Body of pancreas (tissue), 4 donors: Measurements from ENCODE around the gene CDH4. TPM values are rescaled to one million over a fixed set of nuclear protein-coding genes. Genes with fewer than 3 reads are reported as not detected.
"Not testable (repeated sequence)": the region's sequence is repeated elsewhere in the genome, so short reads cannot be mapped to it uniquely, and the experiment has no call there.

ENCODE experiments used
- ATAC-seq: fragments of 150-250 bp; one replicate; pipeline ENCODE4 v1.9.1; 2016
- DNase-seq, 4 donors: peaks; one replicate each; pipeline ENCODE4 v3.0.0-alpha.2; 2019
- H3K27ac ChIP-seq, 4 donors: fragments of 200-600 bp; sonication (generic); 1 replicate in 3 of 4; 2 replicates in 1 of 4; pipeline versions ENCODE4 v1.5.1 to v1.6.1; 2016 to 2019; ENCODE audit warnings: mild to moderate bottlenecking in 1 of 4, mixed read lengths in 1 of 4, moderate library complexity in 1 of 4
- H3K27me3 ChIP-seq, 2 donors: fragments of 200-600 bp; sonication (generic); one replicate each; pipeline ENCODE4 v1.6.0; 2016; ENCODE audit warnings: mild to moderate bottlenecking in 1 of 2
- H3K36me3 ChIP-seq, 2 donors: fragments of 200-600 bp; sonication (generic); replicated peaks in 1 of 2; 2 replicates each; pipeline ENCODE4 v1.5.1; 2016; ENCODE audit warnings: low read depth in 2 of 2; ENCODE audit not compliant: insufficient read depth in 1 of 2
- H3K4me1 ChIP-seq: fragments of 200-600 bp; sonication (generic); one replicate; pipeline ENCODE4 v1.6.0; 2016
- H3K4me3 ChIP-seq, 2 donors: fragments of 200-600 bp; sonication (generic); 1 replicate in 1 of 2; 2 replicates in 1 of 2; pipeline ENCODE4 v1.5.1; 2016 to 2019
- H3K9me3 ChIP-seq, 3 donors: fragments of 200-600 bp; sonication (generic); 1 replicate in 2 of 3; 2 replicates in 1 of 3; pipeline ENCODE4 v1.5.1; 2016
- POLR2A ChIP-seq, 3 donors: fragments of 450-650 bp; IDR thresholded peaks; one replicate each; pipeline ENCODE4 v1.6.1; 2016; ENCODE audit warnings: antibody characterized with exemption in 3 of 3, mild to moderate bottlenecking in 2 of 3
- WGBS, 2 donors: methylation state at CpG; one replicate each; pipeline ENCODE4 v1.1.5; 2017; 5-methylcytosine and 5-hydroxymethylcytosine counted together
- intact Hi-C: fragments of 100-400 bp; cut with DNase I; formaldehyde crosslinking; loops from one replicate; pipeline ENCODE4 v1.15.1; 2023
- total RNA-seq, 2 donors: library from RNA; depleted of rRNA; stranded (reverse); fragments of >200 nt; gene quantifications; one replicate each; pipeline ENCODE4 v1.1.0, GENCODE V29; 2016
- TF ChIP-seq, protein P1 (sequence below), 7 experiments: fragments of 450-650 bp in 4 of 7; fragments of 200-600 bp in 3 of 7; sonication (generic) in 3 of 7; IDR thresholded peaks; one replicate each; pipeline ENCODE4 v1.5.1; 2016 to 2019; ENCODE audit warnings: antibody characterized with exemption in 7 of 7

CDH4 gene
- total RNA-seq, 2 donors from 2014 or later: 0.33 to 0.52 TPM

DNA sequence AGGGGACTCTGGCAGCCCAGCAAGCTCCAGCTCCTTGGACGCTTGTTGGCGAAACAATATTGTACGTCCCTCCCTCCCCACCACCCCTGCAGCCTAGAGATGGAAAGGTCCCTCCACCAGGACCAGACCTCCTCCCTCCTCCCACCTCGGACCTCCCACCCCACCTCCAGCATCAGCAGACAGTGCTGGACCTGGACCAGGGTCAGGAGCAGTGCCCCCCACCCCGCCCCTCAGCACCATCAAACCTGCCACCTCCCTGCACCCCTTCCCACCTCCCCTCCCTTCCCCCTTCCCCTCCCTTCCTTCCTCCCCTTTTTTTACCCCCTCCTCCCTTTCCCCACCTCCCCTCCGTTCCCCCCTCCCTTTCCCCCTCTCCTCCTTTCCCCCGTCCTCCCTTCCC, 715.2 kb downstream of the CDH4 start:
- TF ChIP-seq, protein P1, sequence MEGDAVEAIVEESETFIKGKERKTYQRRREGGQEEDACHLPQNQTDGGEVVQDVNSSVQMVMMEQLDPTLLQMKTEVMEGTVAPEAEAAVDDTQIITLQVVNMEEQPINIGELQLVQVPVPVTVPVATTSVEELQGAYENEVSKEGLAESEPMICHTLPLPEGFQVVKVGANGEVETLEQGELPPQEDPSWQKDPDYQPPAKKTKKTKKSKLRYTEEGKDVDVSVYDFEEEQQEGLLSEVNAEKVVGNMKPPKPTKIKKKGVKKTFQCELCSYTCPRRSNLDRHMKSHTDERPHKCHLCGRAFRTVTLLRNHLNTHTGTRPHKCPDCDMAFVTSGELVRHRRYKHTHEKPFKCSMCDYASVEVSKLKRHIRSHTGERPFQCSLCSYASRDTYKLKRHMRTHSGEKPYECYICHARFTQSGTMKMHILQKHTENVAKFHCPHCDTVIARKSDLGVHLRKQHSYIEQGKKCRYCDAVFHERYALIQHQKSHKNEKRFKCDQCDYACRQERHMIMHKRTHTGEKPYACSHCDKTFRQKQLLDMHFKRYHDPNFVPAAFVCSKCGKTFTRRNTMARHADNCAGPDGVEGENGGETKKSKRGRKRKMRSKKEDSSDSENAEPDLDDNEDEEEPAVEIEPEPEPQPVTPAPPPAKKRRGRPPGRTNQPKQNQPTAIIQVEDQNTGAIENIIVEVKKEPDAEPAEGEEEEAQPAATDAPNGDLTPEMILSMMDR (IDR thresholded peaks at IDR 0.05): no peak
- TF ChIP-seq POLR2A (IDR thresholded peaks at IDR 0.05): no peak
- Histone ChIP-seq H3K9me3 (no peaks in the 10 kb centered on the region), H3K27me3 (no peaks in the 10 kb centered on the region), H3K4me1 (peaks cover 4% of the 10 kb centered on the region), H3K27ac (no peak overlapping the region), H3K4me3 (no peak overlapping the region), H3K36me3 (no peaks in the 10 kb centered on the region)
- ATAC-seq: no peak
- WGBS, 2 donors: 78 to 80% methylated on average over 4 to 6 of the region's 7 CpGs
- intact Hi-C loops: no loop called here
- no peak for DNase-seq

DNA sequence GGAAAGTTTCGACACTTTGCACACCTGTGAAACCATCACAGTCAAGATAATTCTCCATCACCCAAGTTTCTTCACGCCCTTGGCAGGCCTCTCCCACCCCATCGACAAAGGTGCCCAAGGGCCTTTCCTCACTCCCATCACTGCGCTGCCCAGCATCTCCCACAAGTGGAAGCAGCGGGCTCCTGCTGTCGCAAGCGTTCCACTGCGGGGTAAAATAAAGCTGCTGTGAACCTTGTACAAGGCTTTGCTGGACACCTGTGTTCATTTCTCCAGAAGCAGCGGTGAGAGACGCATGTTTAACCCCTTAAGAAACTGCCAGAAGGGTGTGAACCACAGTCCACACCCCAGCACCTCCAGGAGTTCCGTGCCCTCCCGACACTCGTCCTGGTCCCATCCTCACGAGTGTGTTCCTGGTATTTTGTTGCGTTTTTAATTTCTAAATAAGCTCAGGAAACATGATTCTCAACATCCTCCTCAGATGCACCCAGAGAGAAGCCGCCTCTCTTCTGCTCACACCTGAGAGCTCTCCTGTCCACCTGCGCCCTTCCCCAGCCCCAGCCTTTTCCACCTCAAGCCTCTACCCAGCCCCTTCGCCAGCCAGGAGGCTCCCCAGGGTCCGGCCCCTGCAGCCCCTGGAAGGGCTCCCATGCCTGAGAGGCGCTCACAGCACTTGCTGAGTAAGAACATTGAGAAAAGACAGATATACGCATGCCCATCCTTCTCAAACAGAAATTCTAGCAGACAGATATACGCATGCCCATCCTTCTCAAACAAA, 716.2 kb downstream of the CDH4 start:
- Histone ChIP-seq H3K36me3 (no peaks in the 10 kb centered on the region), H3K4me1 (peaks cover 4% of the 10 kb centered on the region), H3K4me3 (no peak overlapping the region), H3K27me3 (no peaks in the 10 kb centered on the region), H3K9me3 (no peaks in the 10 kb centered on the region), H3K27ac (no peak overlapping the region)
- intact Hi-C loops: no loop called here
- ATAC-seq (no peak), DNase-seq (no peak)
- TF ChIP-seq, protein P1 (IDR thresholded peaks at IDR 0.05): no peak
- TF ChIP-seq POLR2A (IDR thresholded peaks at IDR 0.05): no peak
- 77 to 83% methylated on average over 22 of the region's 22 CpGs for WGBS, 2 donors

DNA sequence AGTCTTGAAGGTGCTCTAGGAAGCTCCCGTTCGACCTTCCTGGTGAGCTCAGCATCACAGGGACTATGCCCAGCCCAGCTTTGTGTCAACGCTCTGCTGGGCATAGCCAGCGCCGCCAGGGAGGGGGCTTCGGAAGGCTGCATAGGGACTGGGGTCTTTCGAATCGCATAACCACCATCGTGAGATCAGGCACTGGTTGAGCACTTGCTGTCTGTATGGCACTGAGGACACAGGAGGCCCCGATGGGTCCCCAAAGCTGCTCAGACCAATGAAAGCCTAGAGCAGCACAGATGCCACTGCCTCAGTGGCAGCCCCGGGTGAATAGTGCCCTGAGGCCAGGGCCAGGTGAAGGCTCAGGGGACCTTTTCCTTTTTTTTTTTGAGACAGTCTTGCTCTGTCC, 716.9 kb downstream of the CDH4 start:
- Histone ChIP-seq H3K4me1 (peaks cover 4% of the 10 kb centered on the region), H3K27ac (no peak overlapping the region), H3K4me3 (no peak overlapping the region), H3K36me3 (peaks cover 0 to 2% of the 10 kb centered on the region in 2 donors), H3K9me3 (no peaks in the 10 kb centered on the region), H3K27me3 (no peaks in the 10 kb centered on the region)
- TF ChIP-seq POLR2A (IDR thresholded peaks at IDR 0.05): no peak
- TF ChIP-seq, protein P1 (IDR thresholded peaks at IDR 0.05): no peak
- ATAC-seq: no peak
- 80 to 84% methylated on average over 7 to 11 of the region's 11 CpGs for WGBS, 2 donors
- intact Hi-C loops: no loop called here
- DNase-seq: no peak

DNA sequence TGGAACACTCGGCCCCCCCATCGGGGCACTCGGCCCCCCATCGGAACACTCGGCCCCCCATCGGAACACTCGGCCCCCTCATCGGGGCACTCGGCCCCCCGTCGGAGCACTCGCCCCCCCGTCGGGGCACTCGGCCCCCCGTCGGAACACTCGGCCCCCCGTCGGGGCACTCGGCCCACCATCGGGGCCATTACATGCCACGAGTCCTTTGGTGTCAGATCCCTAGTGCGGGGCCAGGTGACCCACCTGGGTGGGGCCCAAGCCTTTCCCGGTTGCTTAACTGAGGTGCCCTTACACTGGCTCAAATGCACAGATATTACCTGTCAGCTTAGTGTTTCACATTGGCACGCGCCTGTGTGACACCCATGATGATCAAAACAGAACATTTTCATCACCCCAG, 717.7 kb downstream of the CDH4 start:
- intact Hi-C loops: no loop called here
- no peak for DNase-seq
- TF ChIP-seq, protein P1 (IDR thresholded peaks at IDR 0.05): no peak
- TF ChIP-seq POLR2A (IDR thresholded peaks at IDR 0.05): no peak

DNA sequence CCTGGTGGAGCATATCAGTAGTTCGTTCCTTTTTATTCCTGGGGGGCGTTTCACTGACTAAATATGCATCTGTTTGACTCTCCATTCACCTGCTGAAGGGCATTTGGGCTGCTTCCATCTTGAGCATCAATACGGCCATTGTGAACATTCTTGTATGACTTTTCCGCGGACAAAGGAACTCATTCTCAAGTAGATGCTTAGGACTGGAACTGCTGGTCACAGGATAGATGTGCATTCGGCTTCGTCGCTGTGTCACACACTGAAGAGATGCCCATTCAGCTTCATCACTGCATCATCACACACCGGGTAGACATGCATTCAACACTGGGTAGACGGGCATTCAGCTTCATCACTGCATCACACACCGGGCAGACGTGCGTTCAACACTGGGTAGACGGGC, 718.3 kb downstream of the CDH4 start:
- TF ChIP-seq, protein P1 (IDR thresholded peaks at IDR 0.05): no peak
- TF ChIP-seq POLR2A (IDR thresholded peaks at IDR 0.05): no peak
- 87 to 93% methylated on average over 11 to 14 of the region's 14 CpGs for WGBS, 2 donors
- ATAC-seq: no peak
- intact Hi-C loops: no loop called here
- Histone ChIP-seq H3K36me3 (peaks cover 3 to 4% of the 10 kb centered on the region in 2 donors), H3K27me3 (no peaks in the 10 kb centered on the region), H3K27ac (no peak overlapping the region), H3K4me1 (peaks cover 4% of the 10 kb centered on the region), H3K9me3 (no peaks in the 10 kb centered on the region), H3K4me3 (no peak overlapping the region)
- no peak for DNase-seq

More for the DNA sequence above, 717.7 kb downstream of the CDH4 start:
- Histone ChIP-seq H3K9me3 (no peaks in the 10 kb centered on the region), H3K4me3 (no peak overlapping the region), H3K36me3 (peaks cover 3 to 4% of the 10 kb centered on the region in 2 donors), H3K27ac (no peak overlapping the region), H3K27me3 (no peaks in the 10 kb centered on the region), H3K4me1 (peaks cover 4% of the 10 kb centered on the region)
- WGBS, 2 donors: 84 to 86% methylated on average over 16 to 20 of the region's 27 CpGs
- no peak for ATAC-seq

DNA sequence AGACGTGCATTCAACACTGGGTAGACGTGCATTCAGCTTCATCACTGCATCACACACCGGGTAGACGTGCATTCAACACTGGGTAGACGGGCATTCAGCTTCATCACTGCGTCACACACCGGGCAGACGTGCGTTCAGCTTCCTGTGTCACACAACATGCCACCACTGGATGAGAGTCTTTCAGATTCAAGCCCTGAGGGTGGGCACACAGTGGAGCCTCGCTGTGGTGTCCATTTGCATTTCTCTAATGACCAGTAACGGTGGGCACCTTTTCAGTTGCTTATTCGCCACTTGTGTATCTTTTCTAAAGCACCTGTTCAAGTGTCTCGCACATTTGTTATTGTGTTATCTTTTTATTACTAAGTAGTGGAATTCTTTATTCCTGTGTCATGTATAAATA, 719.5 kb downstream of the CDH4 start:
- H3K36me3 ChIP-seq, intact Hi-C loops: not testable (repeated sequence)
- 94 to 97% methylated on average over 6 to 12 of the region's 13 CpGs for WGBS, 2 donors

More for the DNA sequence above, 719.5 kb downstream of the CDH4 start:
- ATAC-seq, H3K9me3 ChIP-seq, H3K4me1 ChIP-seq, H3K4me3 ChIP-seq, DNase-seq, H3K27me3 ChIP-seq, H3K27ac ChIP-seq: not testable (repeated sequence)
